Hematopoietic multipotent progenitor cell treated with erythropoietin and hydrocortisone succinate and interleukin-3 and kit ligand, for 15 days (in vitro differentiated cells): ENCODE data around the gene PSMD13.
A peak's percentile ranks its signal among the peaks of the same experiment; 100 is the strongest.
"Not testable (repeated sequence)": the region's sequence is repeated elsewhere in the genome, so short reads cannot be mapped to it uniquely, and the experiment has no call there.

Experiments used
- DNase-seq: peaks from one replicate; pipeline ENCODE4 v3.0.0-alpha.2; 2015; ENCODE audit warnings: low spot score

PSMD13 gene

GRCh38 chr11:236774-237767, at the start of gene PSMD13:
PSMD13 (plus strand) TSS chr11:236976; CDS start chr11:237050, 74 bp downstream.
- peak; percentile 87 for DNase-seq

GRCh38 chr11:189200-189783, 47.5 kb upstream of the PSMD13 start:
- DNase-seq = not testable (repeated sequence)

- DNase-seq = not testable (repeated sequence)
Measured at GRCh38 chr11:189843-190311, 46.9 kb upstream of the PSMD13 start.

- DNase-seq = not testable (repeated sequence)
Measured at GRCh38 chr11:190546-190945, 46.2 kb upstream of the PSMD13 start.

- not testable (repeated sequence) for DNase-seq
Measured at GRCh38 chr11:191490-192478, 45.0 kb upstream of the PSMD13 start.

GRCh38 chr11:192674-193128, 44.1 kb upstream of the PSMD13 start, which contains the start of gene SCGB1C1:
SCGB1C1 (plus strand) TSS chr11:193078; CDS start chr11:193100, 22 bp downstream.
- not testable (repeated sequence) for DNase-seq

GRCh38 chr11:193481-193880, 43.3 kb upstream of the PSMD13 start:
- not testable (repeated sequence) for DNase-seq

- DNase-seq = no peak
Measured at GRCh38 chr11:196786-197731, 39.7 kb upstream of the PSMD13 start.

GRCh38 chr11:197741-198235, 39.0 kb upstream of the PSMD13 start:
- DNase-seq = no peak

- DNase-seq = no peak
Measured at GRCh38 chr11:198236-198806, 38.5 kb upstream of the PSMD13 start.

- no peak for DNase-seq
Measured at GRCh38 chr11:199004-199581, 37.7 kb upstream of the PSMD13 start.

- DNase-seq = no peak
Measured at GRCh38 chr11:199782-200181, 37.0 kb upstream of the PSMD13 start.

- no peak for DNase-seq
Measured at GRCh38 chr11:200224-201003, 36.4 kb upstream of the PSMD13 start.

- no peak for DNase-seq
Measured at GRCh38 chr11:201966-202365, 34.8 kb upstream of the PSMD13 start.

- no peak for DNase-seq
Measured at GRCh38 chr11:202490-202889, 34.3 kb upstream of the PSMD13 start.

- DNase-seq = no peak
Measured at GRCh38 chr11:203056-203944, 33.5 kb upstream of the PSMD13 start.

GRCh38 chr11:203945-204586, 32.7 kb upstream of the PSMD13 start:
- no peak for DNase-seq
